CD4-positive, alpha-beta T cell (primary cell): ENCODE results near the gene SPACA6. TPM values are rescaled to one million over a fixed set of nuclear protein-coding genes. Genes with fewer than 3 reads are reported as not detected.
A peak's percentile ranks its signal among the peaks of the same experiment; 100 is the strongest.

ENCODE experiments used
- ATAC-seq: fragments of 200-7000 bp; cut with Tn5 transposase; one replicate; pipeline ENCODE4 v1.10.0; 2022; ENCODE audit warnings: mild to moderate bottlenecking; ENCODE audit not compliant: poor library complexity
- CTCF ChIA-PET: fragments of 350-600 bp; sonication (Branson Sonifier 250); formaldehyde crosslinking; loops from one replicate; lab custom pipeline; 2021; ENCODE audit warnings: antibody characterized with exemption, inconsistent platforms; lab: Charles Lee
- POLR2A ChIA-PET: fragments of 350-600 bp; sonication (Branson Sonifier 250); formaldehyde crosslinking; loops from one replicate; lab custom pipeline; 2021; ENCODE audit warnings: antibody characterized with exemption, inconsistent platforms; lab: Charles Lee
- DNase-seq, 14 experiments: peaks; one replicate each; pipeline ENCODE4 v3.0.0-alpha.2; 2013 to 2020; ENCODE audit warnings: mixed read lengths in 2 of 14
- H3K27ac ChIP-seq, 2 donors: one replicate each; pipeline versions ENCODE4 v1.5.1 to v1.7.0; 2013; ENCODE audit warnings: low read length in 2 of 2, low read depth in 1 of 2, mild to moderate bottlenecking in 1 of 2
- H3K27me3 ChIP-seq, 2 experiments: 1 replicate in 1 of 2; 2 replicates in 1 of 2; pipeline versions ENCODE4 v1.6.1 to v1.7.0; 2013; ENCODE audit warnings: low read length in 2 of 2, control low read depth in 1 of 2, mild to moderate bottlenecking in 1 of 2, moderate library complexity in 1 of 2; ENCODE audit not compliant: insufficient read depth in 2 of 2, control insufficient read depth in 1 of 2
- H3K36me3 ChIP-seq: one replicate; pipeline ENCODE4 v1.6.1; 2013; ENCODE audit warnings: low read length, control low read depth; ENCODE audit not compliant: insufficient read depth
- H3K4me1 ChIP-seq: one replicate; pipeline ENCODE4 v1.6.1; 2013; ENCODE audit warnings: low read length, control low read depth; ENCODE audit not compliant: insufficient read depth
- H3K4me3 ChIP-seq: one replicate; pipeline ENCODE4 v1.5.1; 2013; ENCODE audit warnings: mild to moderate bottlenecking, low read length, moderate library complexity
- H3K9me3 ChIP-seq, 2 experiments: 1 replicate in 1 of 2; 2 replicates in 1 of 2; pipeline versions ENCODE4 v1.6.1 to v1.7.0; 2013; ENCODE audit warnings: low read length in 2 of 2, mild to moderate bottlenecking in 2 of 2, control low read depth in 1 of 2, moderate library complexity in 1 of 2; ENCODE audit not compliant: control insufficient read depth in 1 of 2, insufficient read depth in 1 of 2
- H3K27ac Mint-ChIP-seq: one replicate; pipeline ENCODE4 v1.8.0; 2020; ENCODE audit warnings: mixed read lengths
- H3K27me3 Mint-ChIP-seq: one replicate; pipeline ENCODE4 v1.8.0; 2021; ENCODE audit warnings: mixed read lengths
- H3K36me3 Mint-ChIP-seq: one replicate; pipeline ENCODE4 v1.8.0; 2021; ENCODE audit warnings: low read depth, mixed read lengths
- H3K4me1 Mint-ChIP-seq: one replicate; pipeline ENCODE4 v1.8.0; 2021; ENCODE audit warnings: low read depth, mixed read lengths
- H3K4me3 Mint-ChIP-seq: one replicate; pipeline ENCODE4 v1.8.0; 2020; ENCODE audit warnings: mild to moderate bottlenecking, mixed read lengths
- H3K9me3 Mint-ChIP-seq: one replicate; pipeline ENCODE4 v1.8.0; 2020; ENCODE audit warnings: mixed read lengths
- intact Hi-C, 2 experiments: fragments of 100-400 bp; cut with DNase I in 1 of 2; cut with micrococcal nuclease in 1 of 2; formaldehyde crosslinking; loops; one replicate each; pipeline versions ENCODE4 v1.15.1 to v1.9.0; 2023 to 2025; cut with DNase I, micrococcal nuclease
- total RNA-seq, 174 experiments: library from RNA in 2 of 174; stranded (reverse) in 2 of 174; gene quantifications; one replicate each; pipeline ENCODE4 v1.2.3 and lab custom pipeline; 2021 to 2026
- TF ChIP-seq, protein P1 (sequence below): fragments of 200-600 bp; IDR thresholded peaks from one replicate; pipeline ENCODE4 v1.8.0; 2022; ENCODE audit warnings: antibody characterized with exemption, mild to moderate bottlenecking

The SPACA6 gene
- total RNA-seq, 2 experiments from 2014 or later: 2.8 to 3.6 TPM

DNA sequence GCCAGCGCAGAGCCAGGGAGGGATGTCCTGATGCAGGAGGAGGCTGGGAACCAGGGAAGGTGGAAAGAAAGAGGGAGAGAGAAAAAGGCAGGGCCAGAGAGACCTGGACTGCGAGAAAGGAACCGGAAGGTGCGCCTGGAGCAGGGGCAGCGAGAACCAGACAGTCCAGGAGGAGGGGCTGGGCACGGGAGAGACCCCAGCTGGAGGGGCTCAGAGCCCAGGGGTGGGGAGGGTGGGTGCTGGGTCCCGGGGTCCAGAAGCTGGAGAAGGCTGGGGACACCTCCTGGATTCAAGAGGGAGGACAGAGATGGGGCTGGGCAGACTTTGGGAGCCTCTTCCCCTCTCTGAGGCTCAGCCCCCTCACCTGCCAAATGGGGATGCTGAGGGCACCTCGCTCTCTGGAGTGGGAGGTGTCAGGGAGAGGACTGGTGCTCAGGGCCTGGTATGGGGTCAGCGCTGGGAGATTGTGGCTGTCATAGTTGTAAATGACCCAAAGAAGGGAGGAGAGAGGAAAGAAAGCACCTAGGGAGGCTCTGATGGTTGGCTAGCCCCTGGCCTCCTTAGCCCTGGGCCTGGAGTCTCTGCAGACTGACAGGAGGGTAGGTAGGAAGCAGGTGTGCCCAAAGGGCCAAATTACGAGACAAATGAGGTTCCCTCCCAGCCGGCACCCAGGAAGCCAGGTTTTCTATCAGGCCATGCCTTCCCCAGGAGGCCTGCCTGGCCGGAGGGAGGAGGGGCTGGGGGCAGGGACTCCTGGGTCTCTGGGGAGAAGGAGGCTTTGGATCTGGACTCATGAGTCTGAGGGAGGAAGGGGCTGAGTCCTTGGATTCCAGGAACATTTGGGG is 1.3 kb upstream of the SPACA6 start:
- Histone ChIP-seq H3K36me3 (no peaks in the 10 kb centered on the region), H3K9me3 (peaks cover 0 to 8% of the 10 kb centered on the region in 2 experiments), H3K4me1 (peaks cover 33% of the 10 kb centered on the region), H3K4me3 (no peak overlapping the region), H3K27ac (no peak overlapping the region), H3K27me3 (no peaks in the 10 kb centered on the region)
- TF ChIP-seq, protein P1, sequence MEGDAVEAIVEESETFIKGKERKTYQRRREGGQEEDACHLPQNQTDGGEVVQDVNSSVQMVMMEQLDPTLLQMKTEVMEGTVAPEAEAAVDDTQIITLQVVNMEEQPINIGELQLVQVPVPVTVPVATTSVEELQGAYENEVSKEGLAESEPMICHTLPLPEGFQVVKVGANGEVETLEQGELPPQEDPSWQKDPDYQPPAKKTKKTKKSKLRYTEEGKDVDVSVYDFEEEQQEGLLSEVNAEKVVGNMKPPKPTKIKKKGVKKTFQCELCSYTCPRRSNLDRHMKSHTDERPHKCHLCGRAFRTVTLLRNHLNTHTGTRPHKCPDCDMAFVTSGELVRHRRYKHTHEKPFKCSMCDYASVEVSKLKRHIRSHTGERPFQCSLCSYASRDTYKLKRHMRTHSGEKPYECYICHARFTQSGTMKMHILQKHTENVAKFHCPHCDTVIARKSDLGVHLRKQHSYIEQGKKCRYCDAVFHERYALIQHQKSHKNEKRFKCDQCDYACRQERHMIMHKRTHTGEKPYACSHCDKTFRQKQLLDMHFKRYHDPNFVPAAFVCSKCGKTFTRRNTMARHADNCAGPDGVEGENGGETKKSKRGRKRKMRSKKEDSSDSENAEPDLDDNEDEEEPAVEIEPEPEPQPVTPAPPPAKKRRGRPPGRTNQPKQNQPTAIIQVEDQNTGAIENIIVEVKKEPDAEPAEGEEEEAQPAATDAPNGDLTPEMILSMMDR: no peak
- Mint-ChIP-seq H3K27me3 (no peaks in the 10 kb centered on the region), H3K9me3 (no peaks in the 10 kb centered on the region), H3K36me3 (peaks cover 4% of the 10 kb centered on the region), H3K27ac (peak overlapping the region; percentile 39), H3K4me1 (peaks cover 18% of the 10 kb centered on the region), H3K4me3 (peak overlapping the region; percentile 74)
- ChIA-PET CTCF (interaction anchor here (1.4 kb wide), 1 partner anchor 11 kb away, joined by 4 read pairs; no protein-coding TSS in a partner anchor), POLR2A (interaction anchor here (1.7 kb wide), 1 partner anchor 12 kb away, joined by 13 read pairs; no protein-coding TSS in a partner anchor)
- intact Hi-C loops: loop anchor here in 1 of 2 experiments (1.0 to 10.0 kb wide), 2 partner anchors 10 to 887 kb away; no protein-coding TSS in a partner anchor
- DNase-seq (no peak), ATAC-seq (no peak)

GRCh38 chr19:51692468-51692867 is 662 bp upstream of the SPACA6 start:
- Mint-ChIP-seq H3K36me3 (peaks cover 4% of the 10 kb centered on the region), H3K9me3 (no peaks in the 10 kb centered on the region), H3K4me1 (peaks cover 18% of the 10 kb centered on the region), H3K27ac (no peak overlapping the region), H3K27me3 (no peaks in the 10 kb centered on the region), H3K4me3 (no peak overlapping the region)
- H3K4me3 ChIP-seq: no peak overlapping the region
- intact Hi-C loops: loop anchor here in 1 of 2 experiments (10.0 kb wide), 1 partner anchor 888 kb away; no protein-coding TSS in a partner anchor
- ATAC-seq (no peak), DNase-seq (no peak)
- peaks cover 0 to 8% of the 10 kb centered on the region in 2 experiments for H3K9me3 ChIP-seq
- CTCF ChIA-PET: no interaction called here
- H3K36me3 ChIP-seq: no peaks in the 10 kb centered on the region
- POLR2A ChIA-PET: no interaction called here
- no peak overlapping the region for H3K27ac ChIP-seq
- no peaks in the 10 kb centered on the region for H3K27me3 ChIP-seq
- TF ChIP-seq, protein P1: no peak
- peaks cover 33% of the 10 kb centered on the region for H3K4me1 ChIP-seq

GRCh38 chr19:51693819-51694218 is 689 bp downstream of the SPACA6 start:
- ChIA-PET CTCF (no interaction called here), POLR2A (no interaction called here)
- intact Hi-C loops: loop anchor here in 1 of 2 experiments (10.0 kb wide), 1 partner anchor 889 kb away; no protein-coding TSS in a partner anchor
- Mint-ChIP-seq H3K27me3 (no peaks in the 10 kb centered on the region), H3K27ac (no peak overlapping the region), H3K4me3 (peak overlapping the region; percentile 42), H3K9me3 (no peaks in the 10 kb centered on the region), H3K4me1 (peaks cover 9% of the 10 kb centered on the region), H3K36me3 (peaks cover 4% of the 10 kb centered on the region)
- TF ChIP-seq, protein P1: no peak
- H3K4me3 ChIP-seq: no peak overlapping the region
- no peak for DNase-seq
- ATAC-seq: no peak
- no peaks in the 10 kb centered on the region for H3K36me3 ChIP-seq
- no peak overlapping the region for H3K27ac ChIP-seq
- H3K4me1 ChIP-seq: peaks cover 25% of the 10 kb centered on the region
- H3K9me3 ChIP-seq: peaks cover 0 to 4% of the 10 kb centered on the region in 2 experiments
- H3K27me3 ChIP-seq: no peaks in the 10 kb centered on the region
